ENCODE results near the gene NTNG2. TPM values are rescaled to one million over a fixed set of nuclear protein-coding genes. Genes with fewer than 3 reads are reported as not detected.

Gene NTNG2
- total RNA-seq, 1 donor: 2.4 TPM

DNA sequence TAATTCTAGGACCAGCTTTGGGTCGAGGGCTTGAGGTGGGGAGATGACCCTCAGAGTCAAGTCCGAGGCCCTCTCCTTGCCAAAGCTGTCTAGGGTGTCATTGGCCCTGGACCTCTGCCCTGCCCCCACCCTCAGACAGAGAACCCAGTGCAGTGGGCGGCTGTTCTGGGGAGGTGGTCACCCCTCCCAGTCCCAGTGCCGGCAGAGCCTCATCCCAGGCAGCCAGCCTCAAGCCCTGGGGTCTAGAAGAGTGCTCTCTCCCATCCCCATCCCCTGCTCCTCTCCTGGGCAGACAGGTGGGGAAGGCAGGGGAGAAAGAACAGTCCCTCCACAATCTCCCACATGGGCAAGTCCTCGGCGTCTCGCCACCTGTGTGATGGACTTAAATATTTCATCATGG is 7.0 kb downstream of the NTNG2 start:
- TF ChIP-seq, protein P1, sequence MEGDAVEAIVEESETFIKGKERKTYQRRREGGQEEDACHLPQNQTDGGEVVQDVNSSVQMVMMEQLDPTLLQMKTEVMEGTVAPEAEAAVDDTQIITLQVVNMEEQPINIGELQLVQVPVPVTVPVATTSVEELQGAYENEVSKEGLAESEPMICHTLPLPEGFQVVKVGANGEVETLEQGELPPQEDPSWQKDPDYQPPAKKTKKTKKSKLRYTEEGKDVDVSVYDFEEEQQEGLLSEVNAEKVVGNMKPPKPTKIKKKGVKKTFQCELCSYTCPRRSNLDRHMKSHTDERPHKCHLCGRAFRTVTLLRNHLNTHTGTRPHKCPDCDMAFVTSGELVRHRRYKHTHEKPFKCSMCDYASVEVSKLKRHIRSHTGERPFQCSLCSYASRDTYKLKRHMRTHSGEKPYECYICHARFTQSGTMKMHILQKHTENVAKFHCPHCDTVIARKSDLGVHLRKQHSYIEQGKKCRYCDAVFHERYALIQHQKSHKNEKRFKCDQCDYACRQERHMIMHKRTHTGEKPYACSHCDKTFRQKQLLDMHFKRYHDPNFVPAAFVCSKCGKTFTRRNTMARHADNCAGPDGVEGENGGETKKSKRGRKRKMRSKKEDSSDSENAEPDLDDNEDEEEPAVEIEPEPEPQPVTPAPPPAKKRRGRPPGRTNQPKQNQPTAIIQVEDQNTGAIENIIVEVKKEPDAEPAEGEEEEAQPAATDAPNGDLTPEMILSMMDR (IDR thresholded peaks at IDR 0.05; ENCODE audit: insufficient read depth, low read length): no peak
- no peak for DNase-seq (ENCODE audit: low read depth)

GRCh38 chr9:132169672-132170392 is 8.0 kb downstream of the NTNG2 start:
- TF ChIP-seq, protein P1 (IDR thresholded peaks at IDR 0.05; ENCODE audit: insufficient read depth, low read length): peak; percentile 82
- DNase-seq (ENCODE audit: low read depth): peak; percentile 62
- no peak overlapping the region for H3K4me3 ChIP-seq (ENCODE audit: low read depth, low read length)

More for the DNA sequence above, 7.0 kb downstream of the NTNG2 start:
- H3K4me3 ChIP-seq (ENCODE audit: low read depth, low read length): no peak overlapping the region

DNA sequence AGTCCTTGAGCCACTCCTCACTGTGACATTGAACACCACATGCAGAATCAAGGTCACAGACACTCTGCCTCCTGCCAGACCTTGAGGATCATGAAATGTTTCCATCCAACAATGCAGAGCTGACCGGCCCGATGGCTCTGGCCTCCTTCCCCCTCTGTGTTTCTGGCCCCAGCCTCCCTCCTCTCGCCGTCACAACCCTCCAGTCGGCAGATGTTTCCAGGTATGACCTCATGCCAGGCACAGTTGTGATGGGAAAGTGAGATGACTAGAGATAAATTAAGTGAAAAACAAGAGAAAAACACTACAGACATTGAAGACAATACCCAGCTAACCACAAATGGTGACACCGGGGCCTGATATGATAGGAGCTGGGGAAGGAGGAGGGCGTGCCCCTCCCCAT is 9.8 kb downstream of the NTNG2 start:
- no peak for DNase-seq (ENCODE audit: low read depth)

GRCh38 chr9:132172185-132172584 is 10.3 kb downstream of the NTNG2 start:
- H3K4me3 ChIP-seq (ENCODE audit: low read depth, low read length): no peak overlapping the region
- no peak for DNase-seq (ENCODE audit: low read depth)
- TF ChIP-seq, protein P1 (IDR thresholded peaks at IDR 0.05; ENCODE audit: insufficient read depth, low read length): no peak

More for the DNA sequence above, 9.8 kb downstream of the NTNG2 start:
- TF ChIP-seq, protein P1 (IDR thresholded peaks at IDR 0.05; ENCODE audit: insufficient read depth, low read length): no peak
- no peak overlapping the region for H3K4me3 ChIP-seq (ENCODE audit: low read depth, low read length)

- no peak overlapping the region for H3K4me3 ChIP-seq (ENCODE audit: low read depth, low read length)
- TF ChIP-seq, protein P1 (IDR thresholded peaks at IDR 0.05; ENCODE audit: insufficient read depth, low read length): no peak
- DNase-seq (ENCODE audit: low read depth): no peak
Measured at GRCh38 chr9:132175431-132175830, 13.6 kb downstream of the NTNG2 start.

DNA sequence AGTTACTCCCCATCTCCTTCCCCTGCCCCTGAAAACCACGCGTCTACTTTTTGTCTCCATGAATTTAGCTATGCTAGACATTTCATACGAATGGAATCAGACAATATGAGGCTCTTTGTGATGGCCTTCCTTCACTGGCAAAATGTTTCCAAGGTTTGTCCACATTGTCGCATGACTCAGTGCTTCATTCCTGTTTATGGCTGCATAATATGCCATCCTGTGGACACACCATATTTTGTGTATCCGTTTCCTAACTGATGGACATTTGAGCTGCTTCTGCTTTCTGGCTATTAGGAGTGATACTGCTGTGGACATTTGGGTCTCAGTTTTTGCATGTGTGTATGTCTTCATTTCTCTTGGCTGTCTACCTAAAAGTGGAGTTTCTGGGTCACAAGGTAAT is 14.5 kb downstream of the NTNG2 start:
- no peak for DNase-seq (ENCODE audit: low read depth)

More for the DNA sequence above, 14.5 kb downstream of the NTNG2 start:
- no peak overlapping the region for H3K4me3 ChIP-seq (ENCODE audit: low read depth, low read length)
- TF ChIP-seq, protein P1 (IDR thresholded peaks at IDR 0.05; ENCODE audit: insufficient read depth, low read length): no peak
